GM18507 (cell line): ENCODE results near the gene CRX.
A peak's percentile ranks its signal among the peaks of the same experiment; 100 is the strongest.
"Not testable (repeated sequence)": the region's sequence is repeated elsewhere in the genome, so short reads cannot be mapped to it uniquely, and the experiment has no call there.

Experiments used
- DNase-seq: peaks from one replicate; pipeline ENCODE4 v3.0.0; 2011; ENCODE audit warnings: low read depth; ENCODE audit not compliant: insufficient read length; ENCODE audit errors: extremely low spot score
- FAIRE-seq: peaks from 2 replicates; lab custom pipeline; 2011; peaks lifted over from hg19 to GRCh38; lab: Jason Lieb, UNC

Gene CRX

DNA sequence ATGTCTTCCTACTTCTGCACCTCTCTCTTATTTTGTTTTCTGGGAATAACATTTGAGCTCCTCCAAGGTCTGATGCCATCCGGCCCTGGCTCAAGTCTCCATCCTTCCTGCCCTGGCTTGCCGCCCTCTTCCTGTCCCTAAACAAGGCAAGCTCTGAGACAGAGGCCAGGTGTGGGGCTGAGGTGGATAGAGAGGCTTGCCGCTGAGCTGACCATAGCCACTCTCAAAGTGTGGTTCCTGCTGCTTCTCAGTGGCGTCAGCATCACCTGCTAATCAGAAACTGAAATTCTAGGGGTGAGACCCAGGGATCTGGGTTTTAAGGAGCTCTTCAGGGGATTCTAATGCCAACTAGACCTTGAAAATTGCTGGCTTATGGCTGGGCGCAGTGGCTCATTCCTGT is 31.3 kb downstream of the CRX start:
- DNase-seq (no peak), FAIRE-seq (no peak)

DNA sequence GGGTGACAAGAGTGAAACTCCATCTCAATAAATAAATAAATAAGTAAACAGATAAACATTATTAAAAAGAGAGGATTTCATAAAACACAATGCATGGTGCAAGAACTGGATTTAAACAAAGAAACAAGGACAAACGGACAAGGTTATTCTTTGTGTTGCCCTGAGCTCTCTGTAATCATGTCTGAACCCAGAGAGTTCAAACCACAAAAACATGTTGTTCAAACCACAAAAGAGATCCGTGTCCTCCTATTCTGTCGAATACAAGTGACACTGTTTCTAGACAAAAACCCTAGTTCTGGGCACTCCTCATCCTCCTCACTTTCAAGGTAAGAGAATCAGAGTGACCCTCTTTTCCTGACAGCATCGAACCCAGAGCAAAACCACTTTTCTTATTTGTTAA is 32.7 kb downstream of the CRX start:
- DNase-seq: no peak
- no peak for FAIRE-seq

DNA sequence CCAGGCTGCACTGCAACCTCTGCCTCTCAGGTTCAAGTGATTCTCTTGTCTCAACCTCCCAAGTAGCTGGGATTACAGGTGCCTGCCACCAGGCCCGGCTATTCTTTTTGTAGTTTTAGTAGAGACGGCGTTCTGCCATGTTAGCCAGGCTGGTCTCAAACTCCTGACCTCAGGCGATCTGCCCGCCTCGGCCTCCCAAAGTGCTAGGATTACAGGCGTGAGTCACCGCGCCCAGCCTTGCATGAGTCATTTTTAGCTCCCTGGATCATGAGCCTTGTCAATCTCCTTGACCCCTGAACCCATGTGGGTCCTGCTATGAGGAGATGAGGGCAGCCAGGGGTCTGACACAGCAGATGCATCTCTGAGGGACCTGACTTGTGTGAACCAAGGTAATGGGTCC is 36.5 kb downstream of the CRX start:
- DNase-seq, FAIRE-seq: not testable (repeated sequence)

DNA sequence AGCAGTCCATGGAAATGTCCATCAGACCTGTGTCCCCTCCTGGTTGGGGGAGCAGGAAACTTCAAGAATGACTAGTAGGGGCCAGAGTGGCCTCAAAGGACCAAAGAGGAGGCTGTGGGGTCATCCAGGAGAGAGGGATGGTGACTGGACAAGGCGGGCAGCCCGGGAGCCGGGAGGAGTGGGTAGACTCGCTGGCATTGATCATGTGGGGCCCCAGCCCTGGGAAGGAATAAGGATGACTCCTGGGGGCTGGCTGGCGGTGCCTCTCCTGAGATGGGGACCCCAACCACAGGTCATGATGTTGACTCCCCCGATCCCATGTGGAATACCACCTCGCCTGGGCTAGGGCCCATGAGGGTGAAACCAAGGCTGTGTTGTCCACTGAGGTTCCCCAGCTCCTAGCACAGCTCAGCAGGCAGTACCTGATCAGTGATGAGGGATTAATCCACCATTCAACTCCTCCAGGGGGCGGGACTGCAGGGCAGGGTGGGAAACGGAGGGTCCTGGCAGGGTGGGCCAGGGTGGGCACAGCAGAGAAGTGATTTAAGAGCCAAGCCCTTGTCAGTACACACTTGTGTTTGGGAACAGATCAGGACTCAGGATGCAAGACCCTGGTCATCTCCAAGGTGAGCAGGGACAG is 37.0 kb downstream of the CRX start, which contains the start of gene TPRX2:
TPRX2 (plus strand) TSS at position 590 of the 640 bp plus-strand sequence; CDS start at position 602, 12 bp downstream.
- not testable (repeated sequence) for FAIRE-seq, DNase-seq

DNA sequence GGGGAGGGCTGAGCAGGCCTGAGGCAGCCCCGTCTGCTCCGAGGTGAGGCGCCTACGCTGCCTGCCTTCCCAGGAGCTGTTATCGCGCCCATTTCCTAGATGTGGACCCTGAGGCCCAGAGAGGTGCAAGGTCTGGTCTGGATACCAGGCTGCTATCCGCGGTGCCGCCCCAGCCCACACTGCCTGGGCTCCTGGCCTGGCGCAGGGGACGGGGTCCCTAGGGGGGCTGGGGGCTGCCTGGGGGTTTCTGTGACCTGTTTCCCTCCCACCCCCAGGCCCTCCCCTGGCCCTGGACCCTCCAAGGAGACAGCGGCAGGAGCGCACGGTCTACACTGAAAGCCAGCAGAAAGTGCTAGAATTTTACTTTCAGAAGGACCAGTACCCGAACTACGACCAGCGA is 38.1 kb downstream of the CRX start:
- not testable (repeated sequence) for DNase-seq, FAIRE-seq

DNA sequence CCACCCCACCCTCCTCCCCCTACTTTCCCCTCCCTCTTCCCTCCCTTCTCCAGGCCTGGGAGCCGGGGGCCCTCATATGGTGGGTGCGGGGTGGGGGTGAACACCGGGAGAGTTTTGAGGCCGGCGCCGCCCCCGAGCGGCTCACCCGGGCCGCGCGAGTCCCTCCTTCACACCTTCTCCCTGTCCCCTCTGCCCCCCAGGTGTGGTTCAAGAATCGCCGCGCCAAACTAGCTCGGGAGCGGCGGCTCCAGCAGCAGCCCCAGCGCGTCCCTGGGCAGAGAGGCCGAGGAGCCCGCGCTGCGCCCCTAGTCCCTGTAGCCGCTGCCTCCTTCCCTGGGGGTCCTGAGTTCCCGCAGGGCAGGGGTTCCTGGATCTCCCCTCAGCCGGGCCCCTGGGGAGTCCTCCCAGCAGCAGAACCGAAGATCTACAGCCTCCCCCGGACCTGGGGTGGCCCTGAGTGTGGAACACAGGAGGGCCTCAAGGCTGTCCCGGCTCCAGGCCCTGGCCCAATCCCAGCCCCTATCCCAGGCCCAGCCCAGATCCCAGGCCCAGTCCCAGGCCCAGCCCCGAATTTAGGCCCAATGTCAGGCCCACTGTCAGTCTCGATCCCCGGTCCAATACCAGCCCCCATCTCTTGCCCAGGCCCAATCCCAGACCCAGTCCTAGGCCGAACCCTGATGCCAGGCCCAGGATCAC is 39.0 kb downstream of the CRX start:
- no peak for FAIRE-seq

GRCh38 chr19:47861630-47862029 is 39.9 kb downstream of the CRX start:
- FAIRE-seq: no peak
- DNase-seq: no peak

More for the DNA sequence above, 39.0 kb downstream of the CRX start:
- no peak for DNase-seq

- DNase-seq (peak; percentile 71), FAIRE-seq (peak; percentile 80)
These were observed 41.8 kb downstream of the CRX start for GRCh38 chr19:47863514-47863936.

DNA sequence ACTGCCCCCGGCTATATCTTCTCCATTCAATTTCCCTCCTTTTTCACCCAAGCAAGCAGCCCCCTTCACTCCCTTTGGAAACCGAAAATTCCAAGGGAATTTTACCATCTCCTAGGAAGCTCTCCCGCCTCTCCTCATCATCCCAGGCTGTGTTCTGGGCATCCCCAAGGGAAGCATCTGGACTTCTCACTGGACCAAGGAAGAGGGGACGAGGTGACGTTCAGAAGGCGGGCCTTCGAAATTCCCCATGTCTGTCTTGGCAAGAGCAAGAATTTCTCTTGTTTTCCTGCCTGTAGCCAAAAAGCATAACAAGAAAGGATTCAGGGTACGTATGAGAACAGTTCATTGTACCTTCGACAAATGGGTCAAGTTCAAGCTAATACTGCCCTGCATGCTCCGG is 43.4 kb downstream of the CRX start:
- no peak for DNase-seq
- FAIRE-seq: no peak

DNA sequence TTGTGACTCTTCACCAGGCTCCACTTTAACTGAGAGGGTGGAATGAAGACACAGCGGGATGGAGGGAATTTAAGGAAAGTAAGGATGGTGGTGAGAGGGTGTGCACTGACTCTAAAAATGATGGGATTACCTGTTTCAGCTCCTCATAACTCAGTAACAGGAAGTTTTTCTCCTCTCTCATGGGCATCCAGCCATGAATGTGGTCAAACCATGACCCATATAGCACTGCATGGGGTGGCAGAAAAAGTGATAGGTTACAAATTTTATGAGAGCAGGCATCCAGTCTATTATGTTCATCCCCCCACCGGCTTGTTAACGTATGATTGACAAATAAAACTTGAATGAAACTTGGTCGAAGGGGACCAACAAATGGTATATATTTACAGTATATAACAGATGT is 57.2 kb downstream of the CRX start:
- no peak for FAIRE-seq

DNA sequence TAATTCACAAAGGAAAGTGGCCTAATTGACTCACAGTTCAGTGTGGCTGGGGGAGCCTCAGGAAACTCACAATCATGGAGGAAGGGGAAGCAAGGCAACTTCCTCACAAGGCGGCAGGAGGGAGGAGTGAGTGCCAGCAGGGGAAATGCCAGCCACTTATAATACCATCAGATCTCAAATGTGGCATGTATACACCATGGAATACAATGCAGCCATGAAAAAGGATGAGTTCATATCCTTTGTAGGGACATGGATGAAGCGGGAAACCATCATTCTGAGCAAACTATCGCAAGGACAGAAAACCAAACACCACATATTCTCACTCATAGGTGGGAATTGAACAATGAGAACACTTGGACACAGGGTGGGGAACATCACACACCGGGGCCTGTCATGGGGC is 57.6 kb downstream of the CRX start:
- not testable (repeated sequence) for DNase-seq, FAIRE-seq

More for the DNA sequence above, 57.2 kb downstream of the CRX start:
- DNase-seq: no peak

DNA sequence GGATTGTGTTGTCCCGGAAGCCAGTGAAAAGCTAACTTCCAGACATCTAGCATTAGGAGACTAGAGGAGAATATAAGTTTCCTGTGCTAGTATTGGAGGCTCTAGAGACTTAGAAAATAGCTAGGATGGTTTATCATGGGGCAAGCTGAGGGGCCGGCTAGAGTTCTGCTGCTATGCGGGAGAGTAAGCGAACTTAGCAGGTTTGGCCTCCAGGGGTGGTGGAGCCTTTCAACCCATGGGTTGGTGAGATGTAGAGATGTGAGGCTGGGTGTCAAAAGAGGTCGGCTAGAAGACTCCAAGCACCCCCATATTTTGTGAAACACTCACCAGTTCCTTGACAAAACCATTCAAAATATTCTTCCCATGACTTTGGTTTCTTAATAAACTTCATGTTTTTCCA is 60.0 kb downstream of the CRX start:
- FAIRE-seq (no peak), DNase-seq (no peak)

- FAIRE-seq: no peak
- DNase-seq: no peak
These were observed 61.2 kb downstream of the CRX start for GRCh38 chr19:47882890-47883289.

- no peak for FAIRE-seq
These were observed 63.3 kb downstream of the CRX start for GRCh38 chr19:47885067-47885463.

DNA sequence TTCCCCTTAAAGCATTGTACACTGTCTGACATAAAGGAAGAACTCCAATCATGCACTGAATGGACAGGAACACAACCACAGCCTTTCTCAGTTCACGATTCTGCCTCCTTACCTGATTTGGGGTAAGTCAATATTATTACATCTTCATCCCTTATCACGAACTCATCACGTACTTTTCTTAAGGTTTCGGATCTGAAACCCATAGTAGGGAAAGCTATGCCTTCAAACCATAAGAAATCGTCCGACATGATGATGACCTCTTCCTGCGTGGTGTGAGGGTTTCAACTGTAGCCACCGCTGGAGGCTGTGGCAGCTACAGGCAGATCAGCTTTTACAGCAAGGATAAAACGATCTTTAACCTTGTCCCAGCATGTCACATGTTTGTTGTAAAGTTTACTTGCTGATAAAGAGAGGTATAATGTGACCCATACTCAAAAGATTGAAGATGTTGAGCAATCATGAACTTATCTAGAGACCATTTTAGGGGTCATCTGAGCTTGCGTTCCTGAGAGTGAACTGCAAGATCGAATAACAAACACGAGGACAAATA is 64.3 kb downstream of the CRX start, which contains the start of gene SULT2A1:
SULT2A1 (minus strand) TSS at position 306 of the 550 bp plus-strand sequence; CDS start at position 248, 58 bp downstream.
- no peak for DNase-seq
- FAIRE-seq: no peak

More at GRCh38 chr19:47885067-47885463, 63.3 kb downstream of the CRX start:
- DNase-seq: no peak

DNA sequence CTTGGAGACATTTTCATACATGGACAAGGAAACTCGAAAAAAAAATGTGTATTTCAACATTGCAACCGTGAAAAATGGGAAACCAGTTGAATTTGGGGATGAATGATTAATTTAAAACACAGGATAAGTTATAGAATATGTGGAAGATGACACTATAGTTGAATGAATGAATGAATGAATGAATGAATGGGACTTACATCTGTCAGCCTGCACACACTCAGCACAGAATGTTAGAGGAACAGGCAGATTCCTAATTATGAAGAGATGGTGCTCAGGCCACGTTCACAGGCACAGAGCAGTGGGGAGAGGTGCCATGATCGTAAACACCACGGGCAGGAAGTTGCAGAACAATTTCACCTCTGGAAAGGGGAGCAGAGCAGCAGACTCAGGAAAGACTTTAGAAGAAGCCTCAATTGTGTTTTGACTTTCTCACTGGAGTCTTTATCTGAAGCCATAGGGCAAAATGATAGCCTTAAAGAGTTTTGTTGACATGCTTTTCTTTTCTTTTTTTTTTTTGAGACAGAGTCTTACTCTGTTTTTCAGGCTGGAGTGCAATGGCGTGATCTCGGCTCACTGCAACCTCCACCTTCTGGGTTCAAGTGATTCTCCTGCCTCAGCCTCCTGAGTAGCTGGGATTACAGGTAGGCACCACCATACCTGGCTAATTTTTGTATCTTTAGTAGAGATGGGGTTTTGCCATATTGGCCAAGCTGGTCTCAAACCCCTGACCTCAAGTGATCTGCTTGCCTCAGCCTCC is 69.3 kb downstream of the CRX start:
- FAIRE-seq (no peak), DNase-seq (no peak)

DNA sequence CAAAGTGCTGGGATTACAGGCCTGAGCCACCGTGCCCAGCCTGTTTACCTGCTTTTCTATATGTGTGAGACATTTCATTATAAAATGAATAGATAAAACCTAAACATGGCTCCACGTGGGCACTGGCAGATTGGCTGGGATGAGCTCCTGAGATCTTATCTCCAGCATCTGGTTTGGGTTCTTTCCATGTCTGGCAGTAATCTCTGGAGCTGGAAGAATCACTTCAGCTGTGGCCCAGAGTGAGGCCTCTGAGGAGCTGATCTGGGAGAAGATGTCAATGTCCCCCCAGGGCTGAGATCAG is 69.8 kb downstream of the CRX start:
- DNase-seq: no peak
- FAIRE-seq: no peak

GRCh38 chr19:47891923-47892666 is 70.4 kb downstream of the CRX start:
- no peak for DNase-seq
- FAIRE-seq: no peak
